SK-N-SH treated with all-trans-retinoic acid at 6 μM for 48 hours (cell line): ENCODE results near the gene HIRA.

Experiments
- ARNTL ChIP-seq: fragments of 450-650 bp; formaldehyde crosslinking; IDR thresholded peaks from 2 replicates; pipeline ENCODE4 v1.5.0; 2020; ENCODE audit warnings: low read depth, mild to moderate bottlenecking, moderate library complexity, borderline replicate concordance
- OSR1 ChIP-seq: fragments of 250-450 bp; sonication (Bioruptor Pico); IDR thresholded peaks from 2 replicates; pipeline ENCODE4 v1.8.0; 2022; ENCODE audit warnings: moderate library complexity, mild to moderate bottlenecking, inconsistent platforms
- PATZ1 ChIP-seq: fragments of 250-450 bp; sonication (Bioruptor Pico); IDR thresholded peaks from 2 replicates; pipeline ENCODE4 v1.8.0; 2020; ENCODE audit warnings: mild to moderate bottlenecking, moderate library complexity, borderline replicate concordance
- POU6F1 ChIP-seq: fragments of 250-450 bp; sonication (Bioruptor Pico); IDR thresholded peaks from 2 replicates; pipeline ENCODE4 v1.8.0; 2021; ENCODE audit warnings: low read depth, mild to moderate bottlenecking, moderate library complexity, borderline replicate concordance
- PPARA ChIP-seq: fragments of 250-450 bp; sonication (Bioruptor Pico); IDR thresholded peaks from 2 replicates; pipeline ENCODE4 v1.5.0; 2020; ENCODE audit warnings: mild to moderate bottlenecking, borderline replicate concordance
- RARB ChIP-seq: fragments of 250-450 bp; sonication (Bioruptor Pico); IDR thresholded peaks from 2 replicates; pipeline ENCODE4 v1.8.0; 2021; ENCODE audit warnings: mild to moderate bottlenecking, moderate library complexity
- SNAI2 ChIP-seq: fragments of 250-450 bp; sonication (Bioruptor Pico); IDR thresholded peaks from 2 replicates; pipeline ENCODE4 v1.5.0; 2020; ENCODE audit warnings: mild to moderate bottlenecking, moderate library complexity
- TCF4 ChIP-seq: fragments of 250-450 bp; sonication (Bioruptor Pico); IDR thresholded peaks from 2 replicates; pipeline ENCODE4 v1.8.0; 2021; ENCODE audit warnings: mild to moderate bottlenecking, moderate library complexity, borderline replicate concordance
- ZC3H10 ChIP-seq: fragments of 250-450 bp; sonication (Bioruptor Pico); IDR thresholded peaks from 2 replicates; pipeline ENCODE4 v1.5.1; 2021; ENCODE audit warnings: mild to moderate bottlenecking, moderate library complexity
- ZFP3 ChIP-seq: fragments of 250-450 bp; sonication (Bioruptor Pico); IDR thresholded peaks from 2 replicates; pipeline ENCODE4 v1.5.0; 2020; ENCODE audit warnings: mild to moderate bottlenecking, moderate library complexity
- ZNF8 ChIP-seq: fragments of 450-650 bp; formaldehyde crosslinking; IDR thresholded peaks from 2 replicates; pipeline ENCODE4 v1.5.0; 2020; ENCODE audit warnings: mild to moderate bottlenecking, moderate library complexity
- TF ChIP-seq, protein P1 (sequence below): fragments of 250-450 bp; sonication (Bioruptor Pico); IDR thresholded peaks from 2 replicates; pipeline ENCODE4 v1.5.0; 2020; ENCODE audit warnings: mild to moderate bottlenecking, moderate library complexity
- TF ChIP-seq, protein P2 (sequence below): fragments of 250-450 bp; sonication (Bioruptor Pico); IDR thresholded peaks from 2 replicates; pipeline ENCODE4 v1.5.1; 2021; ENCODE audit warnings: mild to moderate bottlenecking, moderate library complexity

DNA sequence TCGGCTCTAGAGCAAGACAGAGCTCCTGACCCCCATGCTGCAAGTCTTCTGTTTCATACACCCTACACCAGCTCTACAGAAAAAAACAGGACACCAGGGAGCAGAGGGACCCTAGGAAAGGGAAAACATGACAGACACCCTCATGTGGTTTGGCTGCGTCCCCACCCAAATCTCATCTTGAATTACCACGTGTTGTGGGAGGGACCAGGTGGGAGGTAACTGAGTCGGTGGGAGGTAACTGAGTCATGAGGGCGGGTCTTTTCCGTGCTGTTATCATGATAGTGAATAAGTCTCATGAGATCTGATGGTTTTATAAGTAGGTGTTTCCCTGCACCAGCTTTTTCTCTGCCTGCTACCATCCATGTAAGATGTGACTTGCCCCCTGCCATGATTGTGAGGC is 22.6 kb upstream of the HIRA start:
- no peak for TF ChIP-seq PATZ1 (CRISPR knock-in tag)
- TF ChIP-seq ARNTL (CRISPR knock-in tag): no peak
- TF ChIP-seq ZFP3 (CRISPR knock-in tag): no peak
- no peak for TF ChIP-seq ZC3H10 (CRISPR knock-in tag)
- TF ChIP-seq RARB (CRISPR knock-in tag): no peak
- no peak for TF ChIP-seq PPARA (CRISPR knock-in tag)
- no peak for TF ChIP-seq OSR1 (CRISPR knock-in tag)
- no peak for TF ChIP-seq POU6F1 (CRISPR knock-in tag)
- TF ChIP-seq SNAI2 (CRISPR knock-in tag): no peak
- TF ChIP-seq ZNF8 (CRISPR knock-in tag): no peak
- no peak for TF ChIP-seq TCF4 (CRISPR knock-in tag)
- TF ChIP-seq, protein P1, sequence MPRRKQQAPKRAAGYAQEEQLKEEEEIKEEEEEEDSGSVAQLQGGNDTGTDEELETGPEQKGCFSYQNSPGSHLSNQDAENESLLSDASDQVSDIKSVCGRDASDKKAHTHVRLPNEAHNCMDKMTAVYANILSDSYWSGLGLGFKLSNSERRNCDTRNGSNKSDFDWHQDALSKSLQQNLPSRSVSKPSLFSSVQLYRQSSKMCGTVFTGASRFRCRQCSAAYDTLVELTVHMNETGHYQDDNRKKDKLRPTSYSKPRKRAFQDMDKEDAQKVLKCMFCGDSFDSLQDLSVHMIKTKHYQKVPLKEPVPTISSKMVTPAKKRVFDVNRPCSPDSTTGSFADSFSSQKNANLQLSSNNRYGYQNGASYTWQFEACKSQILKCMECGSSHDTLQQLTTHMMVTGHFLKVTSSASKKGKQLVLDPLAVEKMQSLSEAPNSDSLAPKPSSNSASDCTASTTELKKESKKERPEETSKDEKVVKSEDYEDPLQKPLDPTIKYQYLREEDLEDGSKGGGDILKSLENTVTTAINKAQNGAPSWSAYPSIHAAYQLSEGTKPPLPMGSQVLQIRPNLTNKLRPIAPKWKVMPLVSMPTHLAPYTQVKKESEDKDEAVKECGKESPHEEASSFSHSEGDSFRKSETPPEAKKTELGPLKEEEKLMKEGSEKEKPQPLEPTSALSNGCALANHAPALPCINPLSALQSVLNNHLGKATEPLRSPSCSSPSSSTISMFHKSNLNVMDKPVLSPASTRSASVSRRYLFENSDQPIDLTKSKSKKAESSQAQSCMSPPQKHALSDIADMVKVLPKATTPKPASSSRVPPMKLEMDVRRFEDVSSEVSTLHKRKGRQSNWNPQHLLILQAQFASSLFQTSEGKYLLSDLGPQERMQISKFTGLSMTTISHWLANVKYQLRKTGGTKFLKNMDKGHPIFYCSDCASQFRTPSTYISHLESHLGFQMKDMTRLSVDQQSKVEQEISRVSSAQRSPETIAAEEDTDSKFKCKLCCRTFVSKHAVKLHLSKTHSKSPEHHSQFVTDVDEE (CRISPR knock-in tag): no peak
- TF ChIP-seq, protein P2, sequence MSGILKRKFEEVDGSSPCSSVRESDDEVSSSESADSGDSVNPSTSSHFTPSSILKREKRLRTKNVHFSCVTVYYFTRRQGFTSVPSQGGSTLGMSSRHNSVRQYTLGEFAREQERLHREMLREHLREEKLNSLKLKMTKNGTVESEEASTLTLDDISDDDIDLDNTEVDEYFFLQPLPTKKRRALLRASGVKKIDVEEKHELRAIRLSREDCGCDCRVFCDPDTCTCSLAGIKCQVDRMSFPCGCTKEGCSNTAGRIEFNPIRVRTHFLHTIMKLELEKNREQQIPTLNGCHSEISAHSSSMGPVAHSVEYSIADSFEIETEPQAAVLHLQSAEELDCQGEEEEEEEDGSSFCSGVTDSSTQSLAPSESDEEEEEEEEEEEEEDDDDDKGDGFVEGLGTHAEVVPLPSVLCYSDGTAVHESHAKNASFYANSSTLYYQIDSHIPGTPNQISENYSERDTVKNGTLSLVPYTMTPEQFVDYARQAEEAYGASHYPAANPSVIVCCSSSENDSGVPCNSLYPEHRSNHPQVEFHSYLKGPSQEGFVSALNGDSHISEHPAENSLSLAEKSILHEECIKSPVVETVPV: no peak
